NCI-H2171 treated with DMSO at 0.1 percent for 48 hours (cell line): ENCODE measurements around the gene CKS2.
"Not testable (repeated sequence)": the region's sequence is repeated elsewhere in the genome, so short reads cannot be mapped to it uniquely, and the experiment has no call there.

Experiments used
- DNase-seq: peaks from one replicate; lab custom pipeline; 2025; lab: John Stamatoyannopoulos, UW

Gene CKS2

GRCh38 chr9:89310475-89311345 lies at the start of gene CKS2:
Gene CKS2, plus strand, starts transcription at chr9:89311195. Its CDS starts 98 bp downstream, at chr9:89311293.
- DNase-seq, result peak; percentile 99

GRCh38 chr9:89273528-89274279 lies 37.3 kb upstream of the CKS2 start:
- DNase-seq, result no peak

GRCh38 chr9:89274838-89275237 lies 36.2 kb upstream of the CKS2 start:
- no peak for DNase-seq

- DNase-seq, result not testable (repeated sequence)
Observed at GRCh38 chr9:89276040-89276439, 35.0 kb upstream of the CKS2 start.

GRCh38 chr9:89277043-89277442 lies 34.0 kb upstream of the CKS2 start:
- no peak for DNase-seq

- DNase-seq, result no peak
Observed at GRCh38 chr9:89277454-89277853, 33.5 kb upstream of the CKS2 start.

GRCh38 chr9:89278551-89278950 lies 32.4 kb upstream of the CKS2 start:
- no peak for DNase-seq

- DNase-seq, result peak; percentile 56
Observed at GRCh38 chr9:89278997-89279739, 31.8 kb upstream of the CKS2 start.

GRCh38 chr9:89281106-89281505 lies 29.9 kb upstream of the CKS2 start:
- DNase-seq, result no peak

- not testable (repeated sequence) for DNase-seq
Observed at GRCh38 chr9:89282248-89282968, 28.6 kb upstream of the CKS2 start.

- no peak for DNase-seq
Observed at GRCh38 chr9:89284076-89284475, 26.9 kb upstream of the CKS2 start.

GRCh38 chr9:89291741-89292140 lies 19.3 kb upstream of the CKS2 start:
- no peak for DNase-seq

GRCh38 chr9:89293014-89293413 lies 18.0 kb upstream of the CKS2 start:
- no peak for DNase-seq

- no peak for DNase-seq
Observed at GRCh38 chr9:89295400-89295799, 15.6 kb upstream of the CKS2 start.

- DNase-seq, result not testable (repeated sequence)
Observed at GRCh38 chr9:89301996-89302395, 9.0 kb upstream of the CKS2 start.

GRCh38 chr9:89304020-89304833 lies 6.8 kb upstream of the CKS2 start:
- no peak for DNase-seq

GRCh38 chr9:89304834-89305188 lies 6.2 kb upstream of the CKS2 start:
- DNase-seq, result no peak

GRCh38 chr9:89305868-89306267 lies 5.1 kb upstream of the CKS2 start:
- no peak for DNase-seq

GRCh38 chr9:89309166-89309565 lies 1.8 kb upstream of the CKS2 start:
- DNase-seq, result no peak

- no peak for DNase-seq
Observed at GRCh38 chr9:89309608-89310474, 1.2 kb upstream of the CKS2 start.
